HCT116 (cell line): Measurements from ENCODE around the gene ITGB1BP1. TPM values are rescaled to one million over a fixed set of nuclear protein-coding genes. Genes with fewer than 3 reads are reported as not detected.

Source experiments
- ATAC-seq: fragments of 200-7000 bp; cut with Tn5 transposase; 2 replicates; pipeline ENCODE4 v1.9.1; 2020; ENCODE audit warnings: mild to moderate bottlenecking, moderate library complexity
- BruUV-seq: library from RNA; stranded (reverse); fragments of 400-500 nt; replicated peaks from 2 replicates; lab custom pipeline; 2021; lab: Mats Ljungman, UMichigan
- CTCF ChIA-PET: fragments of 300-600 bp; sonication (Branson Sonifier 250); formaldehyde crosslinking; loops from one replicate; lab custom pipeline; 2021; ENCODE audit warnings: antibody characterized with exemption; lab: Charles Lee
- POLR2A ChIA-PET: fragments of 300-600, 350-600 bp; sonication (Branson Sonifier 250); formaldehyde crosslinking; loops from one replicate; lab custom pipeline; 2021; ENCODE audit warnings: antibody characterized with exemption; lab: Charles Lee
- RAD21 ChIA-PET, 2 experiments: fragments of 300-600 bp; sonication (Branson Sonifier 250); formaldehyde crosslinking; loops; one replicate each; lab custom pipeline; 2023; ENCODE audit warnings: low total read pairs in 2 of 2; ENCODE audit not compliant: uncharacterized antibody in 2 of 2, unreplicated experiment in 2 of 2, low non-redundant PET in 1 of 2; lab: Charles Lee
- DNase-seq: peaks from one replicate; pipeline ENCODE4 v3.0.0-alpha.2; 2010; ENCODE audit warnings: low read depth, low spot score
- H2AFZ ChIP-seq: fragments of 200-600 bp; shearing (Covaris generic), sonication (generic); 2 replicates; pipeline ENCODE4 v1.6.1; 2017; ENCODE audit warnings: low read depth, mixed run types, mixed read lengths, antibody characterized with exemption, low read length; ENCODE audit not compliant: poor library complexity, severe bottlenecking
- H3K27ac ChIP-seq: 2 replicates; pipeline ENCODE4 v1.5.1; 2012; ENCODE audit warnings: low read depth, low read length
- H3K27me3 ChIP-seq: fragments of 200-600 bp; sonication (generic); 2 replicates; pipeline ENCODE4 v1.6.1; 2016; ENCODE audit warnings: mixed run types, low read length, mixed read lengths; ENCODE audit not compliant: insufficient read depth
- H3K36me3 ChIP-seq, 2 experiments: fragments of 200-500 bp in 1 of 2; fragments of 200-600 bp in 1 of 2; sonication (Bioruptor generic) in 1 of 2; sonication (generic) in 1 of 2; 2 replicates each; pipeline versions ENCODE4 v1.5.1 to v1.6.1; 2014 to 2016; ENCODE audit warnings: low read length in 2 of 2, inconsistent platforms in 1 of 2, mixed read lengths in 1 of 2, mixed run types in 1 of 2; ENCODE audit not compliant: insufficient read depth in 2 of 2, control insufficient read depth in 1 of 2
- H3K4me1 ChIP-seq, 2 experiments: fragments of 200-600 bp in 1 of 2; sonication (generic) in 1 of 2; 2 replicates each; pipeline versions ENCODE4 v1.5.1 to v1.6.1; 2012 to 2017; ENCODE audit warnings: low read length in 2 of 2, inconsistent platforms in 1 of 2, mild to moderate bottlenecking in 1 of 2, mixed read lengths in 1 of 2, mixed run types in 1 of 2, moderate library complexity in 1 of 2; ENCODE audit not compliant: insufficient read depth in 2 of 2, control insufficient read depth in 1 of 2
- H3K4me2 ChIP-seq: fragments of 200-600 bp; sonication (generic); 2 replicates; pipeline ENCODE4 v1.6.1; 2017; ENCODE audit warnings: mixed run types, low read length, mixed read lengths
- H3K4me3 ChIP-seq, 2 experiments: fragments of 200-600 bp in 1 of 2; sonication (generic) in 1 of 2; replicated peaks in 1 of 2; 2 replicates each; pipeline ENCODE4 v1.5.1; 2011 to 2016; ENCODE audit warnings: low read length in 2 of 2, control low read depth in 1 of 2, low read depth in 1 of 2, mild to moderate bottlenecking in 1 of 2, mixed read lengths in 1 of 2, mixed run types in 1 of 2
- H3K79me2 ChIP-seq: fragments of 200-600 bp; sonication (generic); 2 replicates; pipeline ENCODE4 v1.6.1; 2017; ENCODE audit warnings: mild to moderate bottlenecking, mixed run types, low read length, moderate library complexity, mixed read lengths; ENCODE audit not compliant: insufficient read depth
- H3K9ac ChIP-seq: fragments of 200-600 bp; sonication (generic); 2 replicates; pipeline ENCODE4 v1.6.1; 2016; ENCODE audit warnings: low read length, mixed read lengths
- H3K9me2 ChIP-seq: fragments of 200-600 bp; sonication (generic), shearing (Covaris generic); 2 replicates; pipeline ENCODE4 v1.6.1; 2017; ENCODE audit warnings: mixed run types, mild to moderate bottlenecking, moderate library complexity; ENCODE audit not compliant: insufficient read depth
- H3K9me3 ChIP-seq, 2 experiments: fragments of 200-500 bp in 1 of 2; fragments of 200-600 bp in 1 of 2; sonication (Bioruptor generic) in 1 of 2; sonication (generic) in 1 of 2; 2 replicates each; pipeline ENCODE4 v1.6.1; 2014 to 2017; ENCODE audit warnings: low read length in 2 of 2, mixed read lengths in 2 of 2, inconsistent platforms in 1 of 2, low read depth in 1 of 2, mild to moderate bottlenecking in 1 of 2, mixed run types in 1 of 2, moderate library complexity in 1 of 2; ENCODE audit not compliant: control insufficient read depth in 1 of 2, insufficient read depth in 1 of 2
- H4K20me1 ChIP-seq: fragments of 200-600 bp; sonication (generic), shearing (Covaris generic); 2 replicates; pipeline ENCODE4 v1.6.1; 2017; ENCODE audit warnings: mixed run types, mild to moderate bottlenecking, moderate library complexity; ENCODE audit not compliant: insufficient read depth
- ATF3 ChIP-seq: IDR thresholded peaks from 2 replicates; pipeline ENCODE4 v1.6.1; 2012
- CBX3 ChIP-seq: IDR thresholded peaks from 2 replicates; pipeline ENCODE4 v1.6.1; 2012; ENCODE audit warnings: low read depth
- CEBPB ChIP-seq: IDR thresholded peaks from 2 replicates; pipeline ENCODE4 v1.6.1; 2012; ENCODE audit warnings: low read depth
- CTCF ChIP-seq, 3 experiments: fragments of 200-600 bp in 1 of 3; sonication (generic) in 1 of 3; IDR thresholded peaks in 2 of 3; conservative IDR thresholded peaks in 1 of 3; 2 replicates each; pipeline ENCODE4 v1.5.1; 2012 to 2017; ENCODE audit warnings: low read depth in 2 of 3, low read length in 2 of 3, antibody characterized with exemption in 1 of 3, borderline replicate concordance in 1 of 3, control low read depth in 1 of 3, mild to moderate bottlenecking in 1 of 3, mixed read lengths in 1 of 3, mixed run types in 1 of 3, moderate library complexity in 1 of 3; ENCODE audit not compliant: insufficient read depth in 1 of 3
- EGR1 ChIP-seq: IDR thresholded peaks from 2 replicates; pipeline ENCODE4 v1.6.1; 2012; ENCODE audit warnings: low read depth
- EZH2phosphoT487 ChIP-seq: fragments of 200-600 bp; IDR thresholded peaks from 2 replicates; pipeline ENCODE4 v1.6.1; 2018; ENCODE audit warnings: antibody characterized with exemption, borderline replicate concordance
- JUND ChIP-seq: IDR thresholded peaks from 2 replicates; pipeline ENCODE4 v1.6.1; 2012
- MAX ChIP-seq: IDR thresholded peaks from 2 replicates; pipeline ENCODE4 v1.6.1; 2012
- POLR2A ChIP-seq: IDR thresholded peaks from 2 replicates; pipeline ENCODE4 v1.7.0; 2011; ENCODE audit warnings: borderline replicate concordance; ENCODE audit not compliant: insufficient read depth, insufficient read length; ENCODE audit errors: extremely low read depth
- POLR2AphosphoS5 ChIP-seq: IDR thresholded peaks from 2 replicates; pipeline ENCODE4 v1.6.1; 2011; ENCODE audit warnings: mild to moderate bottlenecking, low read depth, low read length, moderate library complexity
- RAD21 ChIP-seq: IDR thresholded peaks from 2 replicates; pipeline ENCODE4 v1.6.1; 2012; ENCODE audit warnings: low read depth, mild to moderate bottlenecking
- REST ChIP-seq: IDR thresholded peaks from 2 replicates; pipeline ENCODE4 v1.6.1; 2012; ENCODE audit warnings: low read depth
- SIN3A ChIP-seq: IDR thresholded peaks from 2 replicates; pipeline ENCODE4 v1.6.1; 2012; ENCODE audit warnings: low read depth
- SP1 ChIP-seq: IDR thresholded peaks from 2 replicates; pipeline ENCODE4 v1.6.1; 2012; ENCODE audit warnings: low read depth
- SRF ChIP-seq: IDR thresholded peaks from 2 replicates; pipeline ENCODE4 v1.6.1; 2012; ENCODE audit warnings: low read depth
- TCF7L2 ChIP-seq: IDR thresholded peaks from 2 replicates; pipeline ENCODE4 v1.7.0; 2011; ENCODE audit warnings: borderline replicate concordance, inconsistent platforms; ENCODE audit not compliant: insufficient read depth, insufficient read length; ENCODE audit errors: extremely low read depth
- YY1 ChIP-seq: IDR thresholded peaks from 2 replicates; pipeline ENCODE4 v1.6.1; 2011; ENCODE audit warnings: low read length, low read depth, moderate library complexity, mild to moderate bottlenecking; ENCODE audit not compliant: insufficient replicate concordance; ENCODE audit errors: extremely low read depth
- ZBTB33 ChIP-seq: IDR thresholded peaks from 2 replicates; pipeline ENCODE4 v1.6.1; 2011; ENCODE audit warnings: mild to moderate bottlenecking, low read length, moderate library complexity; ENCODE audit not compliant: insufficient replicate concordance; ENCODE audit errors: extremely low read depth
- ZFX ChIP-seq: fragments of 450-650 bp; IDR thresholded peaks from 2 replicates; pipeline ENCODE4 v1.6.1; 2017
- ZNF274 ChIP-seq: fragments of 200-500 bp; sonication (Bioruptor generic); IDR thresholded peaks from 2 replicates; pipeline ENCODE4 v1.6.1; 2014; ENCODE audit warnings: mild to moderate bottlenecking, low read depth, low read length, inconsistent platforms
- intact Hi-C: fragments of 100-400 bp; cut with micrococcal nuclease; formaldehyde crosslinking; loops from 2 replicates; pipeline ENCODE4 v1.10.0; 2022
- total RNA-seq: library from RNA; stranded (reverse); gene quantifications from one replicate; pipeline ENCODE4 v1.2.1, GENCODE V29; 2021; ENCODE audit not compliant: unreplicated experiment

The ITGB1BP1 gene
- total RNA-seq, 1 experiment from 2014 or later: 86.9 TPM

GRCh38 chr2:9394816-9395215 lies 28.5 kb downstream of the ITGB1BP1 start:
- H3K27ac ChIP-seq: no peak overlapping the region
- H2AFZ ChIP-seq: no peak overlapping the region
- ChIA-PET RAD21 (no interaction called here), POLR2A (no interaction called here), CTCF (no interaction called here)
- DNase-seq (no peak), ATAC-seq (no peak)
- intact Hi-C loops: no loop called here
- no peaks in the 10 kb centered on the region for H3K4me1 ChIP-seq
- no peaks in the 10 kb centered on the region; a peak in 1 of 4 replicates for H3K36me3 ChIP-seq
- H3K9me3 ChIP-seq: no peaks in the 10 kb centered on the region
- no peaks in the 10 kb centered on the region for H3K79me2 ChIP-seq
- no peak overlapping the region for H3K4me2 ChIP-seq
- TF ChIP-seq RAD21: no peak
- TF ChIP-seq MAX: no peak
- TF ChIP-seq CEBPB: no peak
- TF ChIP-seq ATF3: no peak
- no peak for TF ChIP-seq EZH2phosphoT487
- TF ChIP-seq POLR2AphosphoS5: no peak
- no peak for TF ChIP-seq POLR2A
- TF ChIP-seq EGR1: no peak
- TF ChIP-seq REST: no peak
- no peak for TF ChIP-seq ZBTB33
- no peak for TF ChIP-seq ZNF274
- no peak for TF ChIP-seq SIN3A
- no peak for TF ChIP-seq YY1
- no peak for TF ChIP-seq CTCF (IDR thresholded peaks at IDR 0.05 in 2 of 3, conservative IDR thresholded peaks at IDR 0.05 in 1 of 3; ENCODE audit: borderline replicate concordance in 1 of 3, insufficient read depth in 1 of 3, low read depth in 2 of 3, low read length in 2 of 3)
- TF ChIP-seq CBX3: no peak
- TF ChIP-seq JUND: no peak
- no peak for TF ChIP-seq ZFX
- TF ChIP-seq SRF: no peak
- no peak for TF ChIP-seq TCF7L2
- TF ChIP-seq SP1: no peak
- no peaks in the 10 kb centered on the region for H3K9me2 ChIP-seq
- no TSS peak for BruUV-seq
- H3K9ac ChIP-seq: no peak overlapping the region
- no peak overlapping the region for H3K4me3 ChIP-seq
- H4K20me1 ChIP-seq: no peaks in the 10 kb centered on the region
- no peaks in the 10 kb centered on the region for H3K27me3 ChIP-seq
